GM19395 (cell line): ENCODE data around the gene NMBR.
"Not testable (repeated sequence)": the region's sequence is repeated elsewhere in the genome, so short reads cannot be mapped to it uniquely, and the experiment has no call there.

Source experiments
- ATAC-seq: cut with Tn5 transposase; IDR thresholded peaks from one replicate; pipeline ENCODE4 v1.9.1; 2021; ENCODE audit warnings: mild to moderate bottlenecking, moderate library complexity; ENCODE audit not compliant: unreplicated experiment

Gene NMBR

DNA sequence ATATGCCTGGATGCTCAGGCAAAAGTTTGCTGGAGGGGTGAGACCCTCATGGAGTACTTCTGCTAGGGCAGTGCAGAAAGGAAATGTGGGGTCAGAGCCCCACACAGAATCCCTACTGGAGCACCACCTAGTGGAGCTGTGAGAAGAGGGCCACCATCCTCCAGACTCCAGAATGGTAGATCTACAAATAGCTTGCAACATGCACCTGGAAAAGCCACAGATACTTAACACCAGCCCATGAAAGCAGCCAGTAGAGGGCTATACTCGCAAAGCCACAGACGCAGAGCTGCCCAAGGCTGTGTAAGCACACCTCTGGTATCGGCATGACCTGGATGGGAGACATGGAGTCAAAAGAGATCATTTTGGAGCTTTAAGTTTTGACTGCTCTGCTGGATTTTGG, 74.9 kb downstream of the NMBR start:
- no peak for ATAC-seq

- no peak for ATAC-seq
Measured at GRCh38 chr6:142068416-142068815, 78.5 kb downstream of the NMBR start.

GRCh38 chr6:142062861-142063260, 84.1 kb downstream of the NMBR start:
- not testable (repeated sequence) for ATAC-seq

- ATAC-seq = no peak
Measured at GRCh38 chr6:142058551-142059290, 88.2 kb downstream of the NMBR start.

DNA sequence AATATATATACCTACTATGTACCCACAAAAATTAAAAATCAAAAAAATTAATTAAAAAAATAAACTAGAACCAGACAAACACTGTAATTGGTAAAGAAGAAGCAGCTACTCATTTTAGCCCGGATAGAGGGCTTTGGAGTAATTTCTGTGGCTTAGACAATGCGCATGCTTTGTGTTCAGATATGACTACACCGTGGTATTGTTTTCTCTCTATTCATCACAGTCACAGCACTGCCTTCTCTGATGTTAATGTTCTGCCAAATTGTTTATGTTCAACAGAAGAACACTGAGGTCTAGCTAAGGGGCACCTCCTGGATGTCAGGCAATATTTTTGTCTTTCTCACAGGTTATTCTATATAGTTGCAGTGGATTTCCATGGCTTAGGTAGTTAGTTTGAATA, 91.7 kb downstream of the NMBR start:
- ATAC-seq = peak; percentile 89

DNA sequence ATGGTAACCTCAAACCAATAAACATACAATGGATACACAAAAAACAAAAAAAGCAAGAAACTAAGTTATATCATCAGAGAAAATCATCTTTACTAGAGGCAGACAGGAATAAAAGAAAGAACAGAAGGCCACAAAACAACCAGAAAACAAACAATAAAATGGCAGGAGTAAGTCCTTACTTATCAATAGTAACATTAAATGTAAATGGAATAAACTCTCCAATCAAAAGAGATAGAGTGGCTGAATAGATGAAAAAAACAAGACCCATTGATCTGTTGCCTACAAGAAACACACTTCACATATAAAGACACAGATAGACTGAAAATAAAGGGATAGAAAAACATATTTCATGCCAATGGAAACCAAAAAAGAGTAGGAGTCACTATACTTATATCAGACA, 95.5 kb downstream of the NMBR start:
- ATAC-seq = no peak

DNA sequence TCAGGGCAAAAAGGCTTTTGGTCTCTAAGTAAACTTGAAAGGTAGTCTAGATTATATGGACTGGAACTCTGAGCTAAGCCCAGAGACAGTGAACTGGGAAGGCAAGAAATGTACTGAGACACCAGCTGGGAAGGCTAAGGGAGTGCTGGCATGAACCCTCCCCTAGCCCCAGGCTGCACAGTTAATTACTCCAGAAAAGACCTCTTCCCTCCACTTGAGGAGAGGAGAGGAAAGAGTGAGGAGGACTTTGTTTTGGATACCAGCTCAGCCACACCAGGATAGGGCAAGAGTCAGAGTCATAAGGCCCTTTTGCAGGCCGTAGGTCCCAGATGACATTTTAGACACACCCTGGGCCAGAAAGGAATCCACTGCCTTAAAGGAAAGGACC, 98.3 kb downstream of the NMBR start:
- ATAC-seq = no peak

GRCh38 chr6:142047934-142048592, 98.9 kb downstream of the NMBR start:
- no peak for ATAC-seq

DNA sequence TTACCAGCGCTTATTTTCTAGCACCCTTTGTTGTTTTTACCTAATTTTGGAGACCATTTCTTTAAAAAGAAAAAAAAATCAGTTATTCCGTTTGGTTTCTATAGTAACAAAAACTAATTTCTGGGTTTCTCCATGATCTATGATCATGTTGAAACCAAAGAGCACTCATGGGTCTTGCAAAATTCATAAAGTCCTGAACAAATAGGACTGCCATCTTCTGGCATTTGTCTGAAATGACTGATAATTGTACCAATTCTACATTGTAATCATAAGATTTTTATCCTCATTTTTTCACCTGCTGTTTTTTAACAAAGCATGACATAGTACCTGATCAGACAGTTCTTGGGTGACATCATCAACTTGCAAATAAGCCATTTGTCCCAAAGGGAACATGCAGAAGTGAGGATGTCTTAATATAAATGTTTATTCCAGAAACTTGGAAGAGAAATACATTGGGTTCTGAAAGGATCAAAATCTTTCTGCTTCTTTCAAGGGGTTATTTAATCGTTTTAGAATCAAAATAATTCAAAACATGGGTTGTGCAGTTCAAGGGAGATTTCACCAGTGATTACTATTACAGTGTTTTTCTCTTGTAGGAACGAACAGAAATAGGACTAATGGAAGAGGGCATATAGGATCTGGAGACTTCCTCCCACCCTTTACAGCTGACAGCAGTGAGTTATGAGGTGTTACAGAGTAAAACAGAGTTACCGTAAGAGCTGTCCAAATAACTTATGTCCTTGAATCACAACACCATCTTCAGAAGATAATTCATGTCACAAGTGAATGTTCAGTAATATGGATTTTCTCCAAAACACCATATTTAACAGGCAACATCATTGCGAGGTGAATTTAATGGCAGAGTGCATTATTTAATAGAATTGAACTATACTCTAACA, 101.3 kb downstream of the NMBR start:
- no peak for ATAC-seq

DNA sequence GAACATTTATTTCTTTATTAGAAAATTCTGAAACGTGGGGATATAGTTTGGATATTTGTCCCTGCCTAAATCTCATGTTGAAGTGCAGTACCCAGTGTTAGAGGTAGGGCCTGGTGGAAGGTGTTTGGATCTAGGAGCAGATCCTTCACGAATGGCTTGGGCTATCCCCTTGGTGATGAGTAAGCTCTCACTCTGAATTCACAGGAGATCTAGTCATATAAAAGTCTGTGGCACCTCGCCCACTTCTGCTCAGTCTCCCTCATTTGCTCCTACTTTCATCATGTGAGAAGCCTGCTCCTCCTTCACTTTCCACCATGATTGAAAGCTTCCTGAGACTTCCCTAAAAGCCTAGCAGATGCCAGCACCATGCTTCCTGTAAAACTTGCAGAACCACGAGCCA, 111.0 kb downstream of the NMBR start:
- no peak for ATAC-seq

DNA sequence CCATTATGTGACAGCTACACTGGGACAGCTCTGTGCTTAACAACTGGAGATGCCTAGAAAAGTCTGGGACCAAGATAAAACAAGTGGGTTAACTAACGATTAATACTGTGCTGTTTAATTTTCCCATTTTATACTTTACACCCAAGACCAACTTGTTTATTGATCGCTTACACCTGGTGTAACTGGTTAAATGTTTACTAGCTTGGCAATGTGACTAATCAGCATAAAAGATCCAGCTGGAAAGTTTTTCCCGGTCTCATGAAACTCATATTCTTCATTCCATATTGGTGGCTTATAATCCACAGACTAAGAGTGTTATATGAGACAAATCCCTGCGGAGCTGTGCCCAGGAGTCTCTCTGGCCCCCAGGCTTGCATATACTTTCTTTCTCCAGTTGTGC, 115.9 kb downstream of the NMBR start:
- no peak for ATAC-seq

- ATAC-seq = peak; percentile 62
Measured at GRCh38 chr6:142030115-142030619, 116.8 kb downstream of the NMBR start.

DNA sequence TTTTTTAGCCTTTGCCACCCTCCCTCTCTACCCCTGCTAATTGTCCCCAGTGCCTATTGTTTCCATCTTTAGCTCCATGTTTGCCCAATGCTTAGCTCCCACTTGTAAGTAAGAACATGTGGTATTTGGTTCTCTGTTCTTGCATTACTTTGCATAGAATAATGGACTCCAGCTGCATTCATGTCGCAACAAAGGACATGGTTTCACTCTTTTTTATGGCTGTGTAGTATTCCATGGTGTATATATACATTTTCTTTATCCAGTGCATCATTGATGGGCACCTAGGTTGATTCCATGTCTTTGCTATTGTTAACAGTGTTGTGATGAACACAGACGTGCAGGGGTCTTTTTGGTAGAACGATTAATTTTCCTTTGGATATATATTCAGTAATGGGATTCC, 118.4 kb downstream of the NMBR start:
- ATAC-seq = no peak

GRCh38 chr6:142027804-142028203, 119.1 kb downstream of the NMBR start:
- ATAC-seq = not testable (repeated sequence)

- ATAC-seq = no peak
Measured at GRCh38 chr6:142027074-142027473, 119.8 kb downstream of the NMBR start.

GRCh38 chr6:142026471-142026870, 120.5 kb downstream of the NMBR start:
- no peak for ATAC-seq
